Mammary epithelial cell (primary cell): Measurements from ENCODE around the gene SLC16A12.

Source experiments
- CTCF ChIP-seq, 2 donors: IDR thresholded peaks in 1 of 2; conservative IDR thresholded peaks in 1 of 2; 2 replicates each; pipeline ENCODE4 v1.5.1; 2011 to 2012; ENCODE audit warnings: inconsistent platforms in 2 of 2, low read length in 2 of 2, mild to moderate bottlenecking in 2 of 2, control low read depth in 1 of 2, low read depth in 1 of 2; ENCODE audit not compliant: insufficient read depth in 1 of 2; ENCODE audit errors: extremely low read depth in 1 of 2
- EZH2 ChIP-seq: IDR thresholded peaks from 2 replicates; pipeline ENCODE4 v1.6.1; 2012; ENCODE audit warnings: low read length, inconsistent platforms, borderline replicate concordance

GRCh38 chr10:89521368-89521767, 14.0 kb downstream of the SLC16A12 start:
- TF ChIP-seq CTCF (conservative IDR thresholded peaks at IDR 0.05 in 1 of 2, IDR thresholded peaks at IDR 0.05 in 1 of 2; ENCODE audit: extremely low read depth in 1 of 2, insufficient read depth in 1 of 2, low read depth in 1 of 2, low read length in 2 of 2) (no peak), EZH2 (no peak)
